Measurements from ENCODE around the gene MFAP3. TPM values are rescaled to one million over a fixed set of nuclear protein-coding genes. Genes with fewer than 3 reads are reported as not detected.

Gene MFAP3
- total and polyA plus RNA-seq, 4 donors, result 1.6 to 60.7 (median 30.1) TPM

GRCh38 chr5:154049636-154050035, 10.9 kb downstream of the MFAP3 start:
- Histone ChIP-seq H3K27me3 (ENCODE audit: control insufficient read depth in 3 of 3, insufficient read depth in 3 of 3, low read length in 2 of 3) (no peaks in the 10 kb centered on the region), H3K9me3 (ENCODE audit: control insufficient read depth in 4 of 4, insufficient read depth in 3 of 4, low read length in 3 of 4) (no peaks in the 10 kb centered on the region), H3K27ac (ENCODE audit: low read depth in 1 of 2, low read length in 1 of 2) (peak overlapping the region in 1 of 2 donors; percentile 14), H3K4me1 (ENCODE audit: control insufficient read depth in 5 of 5, insufficient read depth in 5 of 5, low read length in 5 of 5) (peaks cover 0 to 6% (median 0%) of the 10 kb centered on the region in 5 donors), H3K9ac (ENCODE audit: insufficient read depth in 1 of 2, low read length in 2 of 2) (no peak overlapping the region), H3K36me3 (ENCODE audit: control insufficient read depth in 4 of 4, insufficient read depth in 4 of 4, low read length in 4 of 4) (peaks cover 0 to 12% (median 6%) of the 10 kb centered on the region in 4 donors), H3K4me3 (no peak overlapping the region)
- no peak for TF ChIP-seq CTCF (IDR thresholded peaks at IDR 0.05; ENCODE audit: control extremely low read depth, extremely low read depth)
- ATAC-seq (ENCODE audit: insufficient read depth, low FRiP score) (no peak), DNase-seq (no peak)
- 66 to 81% methylated on average over 5 of the region's 5 CpGs for WGBS, 2 donors

DNA sequence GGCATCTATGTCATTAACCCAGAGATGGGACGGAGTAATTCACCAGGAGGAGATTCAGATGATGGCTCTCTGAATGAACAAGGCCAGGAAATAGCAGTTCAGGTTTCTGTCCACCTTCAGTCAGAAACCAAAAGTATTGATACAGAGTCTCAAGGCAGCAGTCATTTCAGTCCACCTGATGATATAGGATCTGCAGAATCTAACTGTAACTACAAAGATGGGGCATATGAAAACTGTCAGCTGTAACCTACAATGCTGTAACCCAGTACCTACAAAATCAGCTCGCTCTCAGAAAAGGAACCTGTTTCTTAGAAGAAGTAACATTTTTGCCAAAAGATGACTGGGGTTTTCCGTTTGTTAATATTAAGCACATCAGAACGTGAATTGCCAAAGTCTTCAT, 14.7 kb downstream of the MFAP3 start:
- ATAC-seq (ENCODE audit: insufficient read depth, low FRiP score), result no peak
- peaks cover 3 to 12% (median 8%) of the 10 kb centered on the region in 4 donors for H3K36me3 ChIP-seq (ENCODE audit: control insufficient read depth in 4 of 4, insufficient read depth in 4 of 4, low read length in 4 of 4)
- 94 to 97% methylated on average over 4 of the region's 4 CpGs for WGBS, 2 donors

DNA sequence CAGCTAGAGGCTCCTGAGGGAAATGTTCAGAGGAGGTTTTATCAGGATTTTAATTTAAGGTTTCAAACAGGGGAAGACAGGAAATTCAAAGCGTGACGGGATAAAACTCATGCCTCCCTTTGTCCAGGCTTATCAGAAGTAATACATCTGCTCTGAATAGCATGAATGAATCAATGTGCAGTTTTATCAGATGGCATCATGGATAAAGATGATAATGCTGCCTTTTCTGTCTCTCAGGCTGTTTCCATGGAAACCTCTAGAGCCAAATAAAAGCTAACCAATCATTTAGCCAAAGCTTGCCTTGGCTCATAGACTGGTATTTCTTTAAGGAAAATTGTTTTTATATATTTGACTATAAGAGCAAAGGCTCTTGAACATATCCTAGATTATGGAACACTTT, 16.4 kb downstream of the MFAP3 start:
- no peak overlapping the region for H3K9ac ChIP-seq (ENCODE audit: insufficient read depth in 1 of 2, low read length in 2 of 2)
- H3K4me1 ChIP-seq (ENCODE audit: control insufficient read depth in 5 of 5, insufficient read depth in 5 of 5, low read length in 5 of 5), result peaks cover 0 to 13% (median 8%) of the 10 kb centered on the region in 5 donors
- H3K4me3 ChIP-seq, result no peak overlapping the region
- ATAC-seq (ENCODE audit: insufficient read depth, low FRiP score), result no peak
- peaks cover 3 to 12% (median 8%) of the 10 kb centered on the region in 4 donors for H3K36me3 ChIP-seq (ENCODE audit: control insufficient read depth in 4 of 4, insufficient read depth in 4 of 4, low read length in 4 of 4)
- H3K27me3 ChIP-seq (ENCODE audit: control insufficient read depth in 3 of 3, insufficient read depth in 3 of 3, low read length in 2 of 3), result no peaks in the 10 kb centered on the region
- no peaks in the 10 kb centered on the region for H3K9me3 ChIP-seq (ENCODE audit: control insufficient read depth in 4 of 4, insufficient read depth in 3 of 4, low read length in 3 of 4)
- WGBS, 2 donors, result 81 to 91% methylated on average over 2 of the region's 2 CpGs
- TF ChIP-seq CTCF (IDR thresholded peaks at IDR 0.05; ENCODE audit: control extremely low read depth, extremely low read depth), result no peak
- no peak overlapping the region for H3K27ac ChIP-seq (ENCODE audit: low read depth in 1 of 2, low read length in 1 of 2)
- DNase-seq, result no peak

More for the DNA sequence above, 14.7 kb downstream of the MFAP3 start:
- Histone ChIP-seq H3K4me3 (no peak overlapping the region), H3K9ac (ENCODE audit: insufficient read depth in 1 of 2, low read length in 2 of 2) (no peak overlapping the region), H3K9me3 (ENCODE audit: control insufficient read depth in 4 of 4, insufficient read depth in 3 of 4, low read length in 3 of 4) (no peaks in the 10 kb centered on the region), H3K27ac (ENCODE audit: low read depth in 1 of 2, low read length in 1 of 2) (no peak overlapping the region), H3K4me1 (ENCODE audit: control insufficient read depth in 5 of 5, insufficient read depth in 5 of 5, low read length in 5 of 5) (peaks cover 0 to 12% (median 3%) of the 10 kb centered on the region in 5 donors), H3K27me3 (ENCODE audit: control insufficient read depth in 3 of 3, insufficient read depth in 3 of 3, low read length in 2 of 3) (no peaks in the 10 kb centered on the region)
- no peak for TF ChIP-seq CTCF (IDR thresholded peaks at IDR 0.05; ENCODE audit: control extremely low read depth, extremely low read depth)
- no peak for DNase-seq
